Neural cell (in vitro differentiated cells): Measurements from ENCODE around the gene SMARCB1. TPM values are rescaled to one million over a fixed set of nuclear protein-coding genes. Genes with fewer than 3 reads are reported as not detected.

Experiments used
- H2AFZ ChIP-seq: fragments of 200-600, 300-800 bp; sonication (generic), shearing (Covaris generic); 2 replicates; pipeline ENCODE4 v1.6.0; 2014; ENCODE audit warnings: low read depth, mild to moderate bottlenecking, antibody characterized with exemption, low read length, moderate library complexity
- H3F3A ChIP-seq: fragments of 200-600 bp; shearing (Covaris generic); 2 replicates; pipeline ENCODE4 v1.6.1; 2016; ENCODE audit warnings: mild to moderate bottlenecking, moderate library complexity, mixed read lengths, antibody characterized with exemption, low read length; ENCODE audit not compliant: insufficient read depth, poor library complexity, severe bottlenecking
- H3K27ac ChIP-seq: fragments of 200-600, 300-800 bp; sonication (generic), shearing (Covaris generic); 2 replicates; pipeline ENCODE4 v1.5.1; 2014; ENCODE audit warnings: mild to moderate bottlenecking, low read length, moderate library complexity
- H3K27me3 ChIP-seq: fragments of 300-800, 200-600 bp; sonication (generic), shearing (Covaris generic); 2 replicates; pipeline ENCODE4 v1.6.0; 2014; ENCODE audit warnings: mild to moderate bottlenecking, low read depth, low read length, moderate library complexity; ENCODE audit not compliant: insufficient read depth
- H3K36me3 ChIP-seq: fragments of 300-800, 200-600 bp; sonication (generic), shearing (Covaris generic); 2 replicates; pipeline ENCODE4 v1.5.1; 2014; ENCODE audit warnings: mild to moderate bottlenecking, antibody characterized with exemption, low read length, moderate library complexity; ENCODE audit not compliant: insufficient read depth
- H3K4me2 ChIP-seq: fragments of 300-800, 200-600 bp; sonication (generic), shearing (Covaris generic); 2 replicates; pipeline ENCODE4 v1.6.0; 2014; ENCODE audit warnings: mild to moderate bottlenecking, low read length
- H3K4me3 ChIP-seq: fragments of 300-800, 200-600 bp; sonication (generic), shearing (Covaris generic); 2 replicates; pipeline ENCODE4 v1.5.1; 2014; ENCODE audit warnings: mild to moderate bottlenecking, low read length, moderate library complexity
- H3K79me2 ChIP-seq: fragments of 200-600 bp; shearing (Covaris generic); replicated peaks from 2 replicates; pipeline ENCODE4 v1.6.0; 2014; ENCODE audit warnings: mild to moderate bottlenecking, low read length, moderate library complexity; ENCODE audit not compliant: insufficient read depth
- H3K9ac ChIP-seq: fragments of 300-800, 200-600 bp; sonication (generic), shearing (Covaris generic); 2 replicates; pipeline ENCODE4 v1.6.1; 2016; ENCODE audit warnings: mild to moderate bottlenecking, low read length, mixed read lengths
- H3K9me2 ChIP-seq: fragments of 200-600 bp; shearing (Covaris generic); 2 replicates; pipeline ENCODE4 v1.6.1; 2016; ENCODE audit warnings: mild to moderate bottlenecking, low read length, mixed read lengths; ENCODE audit not compliant: insufficient read depth
- H3K9me3 ChIP-seq: fragments of 200-600, 300-800 bp; sonication (generic), shearing (Covaris generic); 2 replicates; pipeline ENCODE4 v1.6.1; 2016; ENCODE audit warnings: mild to moderate bottlenecking, mixed run types, low read length, moderate library complexity, mixed read lengths
- H4K20me1 ChIP-seq: fragments of 200-600 bp; shearing (Covaris generic); 2 replicates; pipeline ENCODE4 v1.6.1; 2016; ENCODE audit warnings: mild to moderate bottlenecking, mixed run types; ENCODE audit not compliant: insufficient read depth
- EP300 ChIP-seq: fragments of 450-650 bp; conservative IDR thresholded peaks from 2 replicates; pipeline ENCODE4 v1.6.1; 2014; ENCODE audit warnings: antibody characterized with exemption, mild to moderate bottlenecking, moderate library complexity; ENCODE audit not compliant: poor library complexity, severe bottlenecking
- EZH2 ChIP-seq: fragments of 200-600, 300-800 bp; shearing (Covaris generic), sonication (generic); IDR thresholded peaks from 2 replicates; pipeline ENCODE4 v1.6.1; 2014; ENCODE audit warnings: antibody characterized with exemption, low read length, borderline replicate concordance, mild to moderate bottlenecking; ENCODE audit not compliant: insufficient read depth, poor library complexity, severe bottlenecking
- MXI1 ChIP-seq: fragments of 450-650 bp; conservative IDR thresholded peaks from 2 replicates; pipeline ENCODE4 v1.6.1; 2014; ENCODE audit warnings: antibody characterized with exemption, mild to moderate bottlenecking; ENCODE audit not compliant: poor library complexity, severe bottlenecking
- POLR2AphosphoS5 ChIP-seq: IDR thresholded peaks from 2 replicates; pipeline ENCODE4 v1.6.1; 2012
- RAD21 ChIP-seq: fragments of 450-650 bp; conservative IDR thresholded peaks from 2 replicates; pipeline ENCODE4 v1.6.1; 2014; ENCODE audit warnings: antibody characterized with exemption, mild to moderate bottlenecking, moderate library complexity
- REST ChIP-seq: IDR thresholded peaks from 2 replicates; pipeline ENCODE4 v1.6.1; 2012; ENCODE audit warnings: borderline replicate concordance
- SMC3 ChIP-seq: fragments of 450-650 bp; conservative IDR thresholded peaks from 2 replicates; pipeline ENCODE4 v1.6.1; 2014; ENCODE audit warnings: antibody characterized with exemption, mild to moderate bottlenecking, moderate library complexity; ENCODE audit not compliant: poor library complexity
- TAF1 ChIP-seq: IDR thresholded peaks from 2 replicates; pipeline ENCODE4 v1.6.1; 2012; ENCODE audit warnings: low read depth
- polyA plus RNA-seq: library from polyadenylated mRNA; depleted of rRNA; stranded (reverse); fragments of >200 nt; gene quantifications from 2 replicates; pipeline ENCODE4 v1.2.3, GENCODE V29; 2014
- TF ChIP-seq, protein P1 (sequence below): fragments of 450-650 bp; IDR thresholded peaks from 2 replicates; pipeline ENCODE4 v1.5.1; 2014; ENCODE audit warnings: antibody characterized with exemption, mild to moderate bottlenecking, moderate library complexity; ENCODE audit not compliant: poor library complexity, severe bottlenecking

SMARCB1 gene
- polyA plus RNA-seq, 1 donor from 2014 or later, result 97.5 TPM

DNA sequence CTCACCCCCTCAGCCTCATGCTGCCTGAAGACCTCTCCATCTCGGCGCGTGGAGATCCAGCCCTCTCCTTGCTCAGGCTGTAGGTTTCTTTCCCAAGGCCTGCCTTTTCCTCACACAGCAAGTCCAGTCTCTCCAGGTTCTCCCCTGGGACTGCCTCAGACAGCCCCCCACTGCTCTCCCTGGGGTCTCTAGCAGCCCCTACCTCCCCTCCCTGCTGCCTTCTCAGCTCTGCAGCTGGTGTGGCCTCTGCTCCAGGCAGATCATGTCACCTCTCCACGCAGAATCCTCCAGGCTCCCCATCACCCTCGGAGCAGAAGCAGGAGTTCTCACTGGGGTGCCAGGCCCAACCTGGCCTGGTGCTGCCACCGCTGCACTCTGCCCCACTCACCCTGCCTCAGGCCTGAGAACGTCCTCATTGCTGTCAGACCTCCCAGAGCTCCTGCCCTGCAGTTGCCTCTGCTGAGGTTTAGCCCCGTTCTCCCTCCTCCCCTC, 15.2 kb downstream of the SMARCB1 start:
- Histone ChIP-seq H3K27me3 (no peaks in the 10 kb centered on the region), H3K9me2 (no peaks in the 10 kb centered on the region), H2AFZ (no peak overlapping the region), H3K4me3 (no peak overlapping the region), H3F3A (no peaks in the 10 kb centered on the region), H4K20me1 (no peaks in the 10 kb centered on the region), H3K79me2 (no peaks in the 10 kb centered on the region), H3K9me3 (no peaks in the 10 kb centered on the region), H3K36me3 (peaks cover 13% of the 10 kb centered on the region), H3K27ac (no peak overlapping the region), H3K4me2 (no peak overlapping the region), H3K9ac (no peak overlapping the region)
- TF ChIP-seq POLR2AphosphoS5 (no peak), EZH2 (no peak), REST (no peak), MXI1 (no peak), EP300 (no peak), TAF1 (no peak), RAD21 (no peak), SMC3 (no peak)
- TF ChIP-seq, protein P1, sequence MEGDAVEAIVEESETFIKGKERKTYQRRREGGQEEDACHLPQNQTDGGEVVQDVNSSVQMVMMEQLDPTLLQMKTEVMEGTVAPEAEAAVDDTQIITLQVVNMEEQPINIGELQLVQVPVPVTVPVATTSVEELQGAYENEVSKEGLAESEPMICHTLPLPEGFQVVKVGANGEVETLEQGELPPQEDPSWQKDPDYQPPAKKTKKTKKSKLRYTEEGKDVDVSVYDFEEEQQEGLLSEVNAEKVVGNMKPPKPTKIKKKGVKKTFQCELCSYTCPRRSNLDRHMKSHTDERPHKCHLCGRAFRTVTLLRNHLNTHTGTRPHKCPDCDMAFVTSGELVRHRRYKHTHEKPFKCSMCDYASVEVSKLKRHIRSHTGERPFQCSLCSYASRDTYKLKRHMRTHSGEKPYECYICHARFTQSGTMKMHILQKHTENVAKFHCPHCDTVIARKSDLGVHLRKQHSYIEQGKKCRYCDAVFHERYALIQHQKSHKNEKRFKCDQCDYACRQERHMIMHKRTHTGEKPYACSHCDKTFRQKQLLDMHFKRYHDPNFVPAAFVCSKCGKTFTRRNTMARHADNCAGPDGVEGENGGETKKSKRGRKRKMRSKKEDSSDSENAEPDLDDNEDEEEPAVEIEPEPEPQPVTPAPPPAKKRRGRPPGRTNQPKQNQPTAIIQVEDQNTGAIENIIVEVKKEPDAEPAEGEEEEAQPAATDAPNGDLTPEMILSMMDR, result no peak

- Histone ChIP-seq H3K9me3 (no peaks in the 10 kb centered on the region), H3K4me2 (no peak overlapping the region), H3F3A (no peaks in the 10 kb centered on the region), H3K4me3 (no peak overlapping the region), H3K79me2 (no peaks in the 10 kb centered on the region), H4K20me1 (no peaks in the 10 kb centered on the region), H3K9ac (no peak overlapping the region), H3K9me2 (no peaks in the 10 kb centered on the region), H3K27ac (no peak overlapping the region), H2AFZ (no peak overlapping the region), H3K27me3 (no peaks in the 10 kb centered on the region), H3K36me3 (peaks cover 13% of the 10 kb centered on the region)
- TF ChIP-seq EP300, result no peak
- TF ChIP-seq MXI1, result no peak
- TF ChIP-seq SMC3, result no peak
- no peak for TF ChIP-seq RAD21
- no peak for TF ChIP-seq POLR2AphosphoS5
- TF ChIP-seq, protein P1, result no peak
- no peak for TF ChIP-seq REST
- TF ChIP-seq EZH2, result no peak
- no peak for TF ChIP-seq TAF1
These were observed 16.4 kb downstream of the SMARCB1 start for GRCh38 chr22:23803001-23803819.
